Effector memory CD4-positive, alpha-beta T cell (primary cell): ENCODE data around the gene DAPK2.

ENCODE experiments used
- DNase-seq, 3 donors: peaks; one replicate each; pipeline ENCODE4 v3.0.0-alpha.2; 2020
- H3K27ac ChIP-seq: 2 replicates; pipeline ENCODE4 v1.7.0; 2013; ENCODE audit warnings: mild to moderate bottlenecking, low read length, moderate library complexity; ENCODE audit not compliant: insufficient read depth, poor library complexity, severe bottlenecking
- H3K27me3 ChIP-seq: replicated peaks from 2 replicates; pipeline ENCODE4 v1.7.0; 2013; ENCODE audit warnings: mild to moderate bottlenecking, low read length; ENCODE audit not compliant: insufficient read depth, control insufficient read depth, poor library complexity, severe bottlenecking
- H3K36me3 ChIP-seq: 2 replicates; pipeline ENCODE4 v1.7.0; 2013; ENCODE audit warnings: mild to moderate bottlenecking, low read length, moderate library complexity; ENCODE audit not compliant: control insufficient read depth, insufficient read depth
- H3K4me1 ChIP-seq: 2 replicates; pipeline ENCODE4 v1.7.0; 2013; ENCODE audit warnings: low read length, mild to moderate bottlenecking; ENCODE audit not compliant: control insufficient read depth, insufficient read depth, poor library complexity, severe bottlenecking
- H3K4me3 ChIP-seq: 2 replicates; pipeline ENCODE4 v1.7.0; 2013; ENCODE audit warnings: low read length, low read depth, mild to moderate bottlenecking; ENCODE audit not compliant: insufficient read depth, poor library complexity, severe bottlenecking
- H3K9me3 ChIP-seq: 2 replicates; pipeline ENCODE4 v1.7.0; 2013; ENCODE audit warnings: mild to moderate bottlenecking, low read length, moderate library complexity; ENCODE audit not compliant: control insufficient read depth

Gene DAPK2

GRCh38 chr15:63987796-63988378, 58.4 kb downstream of the DAPK2 start:
- no peaks in the 10 kb centered on the region for H3K4me1 ChIP-seq
- no peak overlapping the region for H3K27ac ChIP-seq
- no peaks in the 10 kb centered on the region for H3K9me3 ChIP-seq
- no peaks in the 10 kb centered on the region for H3K27me3 ChIP-seq
- H3K4me3 ChIP-seq, result no peak overlapping the region
- H3K36me3 ChIP-seq, result no peaks in the 10 kb centered on the region
- DNase-seq, result no peak

GRCh38 chr15:63986751-63987341, 59.4 kb downstream of the DAPK2 start:
- no peaks in the 10 kb centered on the region for H3K36me3 ChIP-seq
- no peak for DNase-seq
- H3K27me3 ChIP-seq, result no peaks in the 10 kb centered on the region
- no peaks in the 10 kb centered on the region for H3K9me3 ChIP-seq
- no peaks in the 10 kb centered on the region for H3K4me1 ChIP-seq
- H3K4me3 ChIP-seq, result no peak overlapping the region
- no peak overlapping the region for H3K27ac ChIP-seq

GRCh38 chr15:63986185-63986680, 60.1 kb downstream of the DAPK2 start:
- no peak overlapping the region for H3K27ac ChIP-seq
- H3K4me1 ChIP-seq, result no peaks in the 10 kb centered on the region
- DNase-seq, result no peak

GRCh38 chr15:63985221-63986184, 60.8 kb downstream of the DAPK2 start:
- no peak for DNase-seq
- no peaks in the 10 kb centered on the region for H3K36me3 ChIP-seq
- H3K4me1 ChIP-seq, result no peaks in the 10 kb centered on the region
- no peaks in the 10 kb centered on the region for H3K9me3 ChIP-seq
- H3K4me3 ChIP-seq, result no peak overlapping the region
- H3K27me3 ChIP-seq, result no peaks in the 10 kb centered on the region
- no peak overlapping the region for H3K27ac ChIP-seq

More at GRCh38 chr15:63986185-63986680, 60.1 kb downstream of the DAPK2 start:
- no peaks in the 10 kb centered on the region for H3K36me3 ChIP-seq
- H3K4me3 ChIP-seq, result no peak overlapping the region
- no peaks in the 10 kb centered on the region for H3K27me3 ChIP-seq
- H3K9me3 ChIP-seq, result no peaks in the 10 kb centered on the region

GRCh38 chr15:63984331-63984730, 62.0 kb downstream of the DAPK2 start:
- no peaks in the 10 kb centered on the region for H3K9me3 ChIP-seq
- H3K4me3 ChIP-seq, result no peak overlapping the region
- H3K36me3 ChIP-seq, result no peaks in the 10 kb centered on the region
- DNase-seq, result no peak
- no peaks in the 10 kb centered on the region for H3K27me3 ChIP-seq
- no peak overlapping the region for H3K27ac ChIP-seq
- H3K4me1 ChIP-seq, result no peaks in the 10 kb centered on the region

- Histone ChIP-seq H3K4me1 (no peaks in the 10 kb centered on the region), H3K36me3 (no peaks in the 10 kb centered on the region), H3K9me3 (no peaks in the 10 kb centered on the region), H3K27ac (no peak overlapping the region), H3K27me3 (no peaks in the 10 kb centered on the region), H3K4me3 (no peak overlapping the region)
- no peak for DNase-seq
Measured at GRCh38 chr15:63983061-63983711, 63.1 kb downstream of the DAPK2 start.

- DNase-seq, result no peak
- H3K36me3 ChIP-seq, result no peaks in the 10 kb centered on the region
- no peak overlapping the region for H3K4me3 ChIP-seq
- H3K27me3 ChIP-seq, result no peaks in the 10 kb centered on the region
- no peak overlapping the region for H3K27ac ChIP-seq
- H3K9me3 ChIP-seq, result no peaks in the 10 kb centered on the region
- H3K4me1 ChIP-seq, result no peaks in the 10 kb centered on the region
Measured at GRCh38 chr15:63982381-63982854, 63.9 kb downstream of the DAPK2 start.

GRCh38 chr15:63981596-63982320, 64.5 kb downstream of the DAPK2 start:
- no peak for DNase-seq
- no peaks in the 10 kb centered on the region for H3K36me3 ChIP-seq
- H3K27ac ChIP-seq, result no peak overlapping the region
- H3K4me1 ChIP-seq, result no peaks in the 10 kb centered on the region
- no peaks in the 10 kb centered on the region for H3K9me3 ChIP-seq
- H3K27me3 ChIP-seq, result no peaks in the 10 kb centered on the region
- H3K4me3 ChIP-seq, result no peak overlapping the region

- no peaks in the 10 kb centered on the region for H3K36me3 ChIP-seq
- DNase-seq, result no peak
- no peaks in the 10 kb centered on the region for H3K27me3 ChIP-seq
- no peaks in the 10 kb centered on the region for H3K4me1 ChIP-seq
- no peak overlapping the region for H3K4me3 ChIP-seq
- no peaks in the 10 kb centered on the region for H3K9me3 ChIP-seq
- no peak overlapping the region for H3K27ac ChIP-seq
Measured at GRCh38 chr15:63979262-63979793, 67.0 kb downstream of the DAPK2 start.
